Activated CD8-positive, alpha-beta T cell treated with anti-CD3 and anti-CD28 coated beads for 36 hours (primary cell): ENCODE data around the gene CELF4. TPM values are rescaled to one million over a fixed set of nuclear protein-coding genes. Genes with fewer than 3 reads are reported as not detected.

ENCODE experiments used
- ATAC-seq: fragments of 200-7000 bp; cut with Tn5 transposase; one replicate; pipeline ENCODE4 v1.10.0; 2021; ENCODE audit warnings: mild to moderate bottlenecking, moderate library complexity
- CTCF ChIA-PET: fragments of 350-600 bp; sonication (Branson Sonifier 250); formaldehyde crosslinking; loops from one replicate; lab custom pipeline; 2021; ENCODE audit warnings: antibody characterized with exemption; lab: Charles Lee
- POLR2A ChIA-PET: fragments of 350-600 bp; sonication (Branson Sonifier 250); formaldehyde crosslinking; loops from one replicate; lab custom pipeline; 2021; ENCODE audit warnings: antibody characterized with exemption; lab: Charles Lee
- DNase-seq: peaks from one replicate; pipeline ENCODE4 v3.0.0-alpha.2; 2020
- H3K27ac Mint-ChIP-seq: one replicate; pipeline ENCODE4 v1.8.0; 2021; ENCODE audit warnings: mild to moderate bottlenecking, mixed read lengths
- H3K27me3 Mint-ChIP-seq: one replicate; pipeline ENCODE4 v1.8.0; 2021; ENCODE audit warnings: mixed read lengths
- H3K36me3 Mint-ChIP-seq: one replicate; pipeline ENCODE4 v1.8.0; 2021; ENCODE audit warnings: low read depth, mixed read lengths
- H3K4me1 Mint-ChIP-seq: one replicate; pipeline ENCODE4 v1.8.0; 2021; ENCODE audit warnings: low read depth, mixed read lengths
- H3K4me3 Mint-ChIP-seq: one replicate; pipeline ENCODE4 v1.8.0; 2021; ENCODE audit warnings: mild to moderate bottlenecking, moderate library complexity, mixed read lengths
- H3K9me3 Mint-ChIP-seq: one replicate; pipeline ENCODE4 v1.8.0; 2021; ENCODE audit warnings: mixed read lengths
- intact Hi-C: fragments of 100-400 bp; cut with micrococcal nuclease; formaldehyde crosslinking; loops from one replicate; pipeline ENCODE4 v1.10.0; 2022
- total RNA-seq, 2 experiments: library from RNA; stranded (reverse); gene quantifications; one replicate each; pipeline ENCODE4 v1.2.3, GENCODE V29; 2021
- TF ChIP-seq, protein P1 (sequence below): fragments of 200-600 bp; IDR thresholded peaks from one replicate; pipeline ENCODE4 v1.8.0; 2022; ENCODE audit warnings: antibody characterized with exemption, mild to moderate bottlenecking

Gene CELF4
- total RNA-seq, 2 experiments from 2014 or later = not detected

DNA sequence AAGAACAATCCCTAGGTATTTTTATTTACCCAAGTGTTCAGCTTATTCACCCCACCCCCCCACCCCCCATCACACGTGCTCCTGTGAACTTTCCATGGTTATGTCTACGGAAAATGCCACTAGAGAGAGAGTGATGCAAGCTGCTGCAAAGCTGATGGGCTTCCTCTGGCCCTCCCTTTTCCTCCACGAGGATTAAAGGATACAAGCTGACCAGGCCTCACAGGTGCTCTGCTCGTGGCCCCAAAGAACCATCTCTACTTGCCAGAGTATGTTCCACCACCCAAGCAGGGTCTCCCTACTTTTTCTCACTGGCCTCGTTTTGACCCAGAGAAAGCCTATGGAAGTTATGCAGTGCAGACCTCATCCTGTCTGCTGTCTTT, 342.6 kb downstream of the CELF4 start:
- CTCF ChIA-PET = no interaction called here
- no peak overlapping the region for H3K4me3 Mint-ChIP-seq
- H3K27me3 Mint-ChIP-seq = no peaks in the 10 kb centered on the region
- peaks cover 11% of the 10 kb centered on the region for H3K36me3 Mint-ChIP-seq
- no peak overlapping the region for H3K27ac Mint-ChIP-seq
- H3K9me3 Mint-ChIP-seq = no peaks in the 10 kb centered on the region
- intact Hi-C loops = no loop called here
- TF ChIP-seq, protein P1, sequence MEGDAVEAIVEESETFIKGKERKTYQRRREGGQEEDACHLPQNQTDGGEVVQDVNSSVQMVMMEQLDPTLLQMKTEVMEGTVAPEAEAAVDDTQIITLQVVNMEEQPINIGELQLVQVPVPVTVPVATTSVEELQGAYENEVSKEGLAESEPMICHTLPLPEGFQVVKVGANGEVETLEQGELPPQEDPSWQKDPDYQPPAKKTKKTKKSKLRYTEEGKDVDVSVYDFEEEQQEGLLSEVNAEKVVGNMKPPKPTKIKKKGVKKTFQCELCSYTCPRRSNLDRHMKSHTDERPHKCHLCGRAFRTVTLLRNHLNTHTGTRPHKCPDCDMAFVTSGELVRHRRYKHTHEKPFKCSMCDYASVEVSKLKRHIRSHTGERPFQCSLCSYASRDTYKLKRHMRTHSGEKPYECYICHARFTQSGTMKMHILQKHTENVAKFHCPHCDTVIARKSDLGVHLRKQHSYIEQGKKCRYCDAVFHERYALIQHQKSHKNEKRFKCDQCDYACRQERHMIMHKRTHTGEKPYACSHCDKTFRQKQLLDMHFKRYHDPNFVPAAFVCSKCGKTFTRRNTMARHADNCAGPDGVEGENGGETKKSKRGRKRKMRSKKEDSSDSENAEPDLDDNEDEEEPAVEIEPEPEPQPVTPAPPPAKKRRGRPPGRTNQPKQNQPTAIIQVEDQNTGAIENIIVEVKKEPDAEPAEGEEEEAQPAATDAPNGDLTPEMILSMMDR = no peak
- DNase-seq = no peak
- POLR2A ChIA-PET = no interaction called here
- no peaks in the 10 kb centered on the region for H3K4me1 Mint-ChIP-seq
- no peak for ATAC-seq

- no peak overlapping the region for H3K4me3 Mint-ChIP-seq
- TF ChIP-seq, protein P1 = no peak
- no peaks in the 10 kb centered on the region for H3K4me1 Mint-ChIP-seq
- H3K9me3 Mint-ChIP-seq = no peaks in the 10 kb centered on the region
- H3K36me3 Mint-ChIP-seq = peaks cover 11% of the 10 kb centered on the region
- ChIA-PET CTCF (no interaction called here), POLR2A (no interaction called here)
- no peak for DNase-seq
- intact Hi-C loops = no loop called here
- no peak for ATAC-seq
- no peak overlapping the region for H3K27ac Mint-ChIP-seq
- H3K27me3 Mint-ChIP-seq = no peaks in the 10 kb centered on the region
These were observed 343.1 kb downstream of the CELF4 start for GRCh38 chr18:37222354-37222998.

GRCh38 chr18:37219257-37219656, 346.3 kb downstream of the CELF4 start:
- intact Hi-C loops = no loop called here
- Mint-ChIP-seq H3K9me3 (peaks cover 17% of the 10 kb centered on the region), H3K27me3 (no peaks in the 10 kb centered on the region), H3K4me1 (no peaks in the 10 kb centered on the region), H3K4me3 (no peak overlapping the region), H3K36me3 (peaks cover 10% of the 10 kb centered on the region), H3K27ac (no peak overlapping the region)
- CTCF ChIA-PET = no interaction called here
- no peak for DNase-seq
- POLR2A ChIA-PET = no interaction called here
- TF ChIP-seq, protein P1 = no peak
- no peak for ATAC-seq

GRCh38 chr18:37218022-37218590, 347.5 kb downstream of the CELF4 start:
- Mint-ChIP-seq H3K36me3 (peaks cover 16% of the 10 kb centered on the region), H3K27ac (no peak overlapping the region), H3K4me1 (no peaks in the 10 kb centered on the region), H3K4me3 (no peak overlapping the region), H3K27me3 (no peaks in the 10 kb centered on the region), H3K9me3 (peaks cover 23% of the 10 kb centered on the region)
- TF ChIP-seq, protein P1 = no peak
- ChIA-PET POLR2A (interaction anchor here (0.6 kb wide), 1 partner anchor 14 kb away, joined by 3 read pairs; no protein-coding TSS in a partner anchor), CTCF (no interaction called here)
- ATAC-seq (no peak), DNase-seq (no peak)
- intact Hi-C loops = no loop called here

GRCh38 chr18:37210781-37211180, 354.8 kb downstream of the CELF4 start:
- Mint-ChIP-seq H3K27ac (no peak overlapping the region), H3K36me3 (peaks cover 8% of the 10 kb centered on the region), H3K4me3 (no peak overlapping the region), H3K27me3 (no peaks in the 10 kb centered on the region), H3K4me1 (no peaks in the 10 kb centered on the region), H3K9me3 (peaks cover 15% of the 10 kb centered on the region)
- ATAC-seq (no peak), DNase-seq (no peak)
- TF ChIP-seq, protein P1 = no peak
- ChIA-PET POLR2A (no interaction called here), CTCF (no interaction called here)
- intact Hi-C loops = no loop called here
